ENCODE data around the gene SLC2A4RG. TPM values are rescaled to one million over a fixed set of nuclear protein-coding genes. Genes with fewer than 3 reads are reported as not detected.

Gene SLC2A4RG
- total and polyA plus RNA-seq, 2 of the 13 experiments (the other 11 are each of a cell fraction or from before 2014, with no cell fraction given) = 91.4 to 95.9 TPM

DNA sequence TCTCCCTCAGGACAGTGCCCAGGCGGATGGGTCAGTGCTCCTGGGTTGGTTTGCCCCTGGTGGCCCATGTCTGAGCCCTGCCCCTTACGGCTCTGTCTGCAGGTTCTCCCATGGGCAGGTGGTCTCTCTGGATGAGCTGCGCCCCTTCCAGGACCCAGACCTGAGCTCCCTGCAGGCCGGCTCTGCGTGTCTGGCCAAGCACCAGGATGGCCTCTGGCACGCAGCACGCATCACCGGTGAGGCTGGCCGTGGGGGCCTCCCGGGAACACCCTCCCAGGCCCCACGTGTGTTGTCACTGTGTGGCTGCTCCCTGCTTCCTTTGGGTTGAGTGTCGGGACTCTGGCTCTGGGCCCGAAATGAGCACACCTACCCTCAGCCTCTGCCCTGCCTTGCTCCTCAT is 6.5 kb upstream of the SLC2A4RG start:
- Histone ChIP-seq H3K4me3 (replicated peaks in 1 of 3; ENCODE audit: insufficient read depth in 1 of 3, low read depth in 2 of 3, low read length in 3 of 3) (no peak overlapping the region), H3K27ac (ENCODE audit: extremely low read length, insufficient read depth, low read length) (peak overlapping the region; percentile 93), H4K20me1 (ENCODE audit: insufficient read depth, low read length) (no peaks in the 10 kb centered on the region), H3K27me3 (ENCODE audit: control insufficient read depth in 1 of 2, insufficient read depth in 2 of 2, low read length in 2 of 2) (no peaks in the 10 kb centered on the region), H3K4me2 (ENCODE audit: low read depth, low read length) (no peak overlapping the region), H3K4me1 (ENCODE audit: insufficient read depth, low read length) (peaks cover 51% of the 10 kb centered on the region), H3K36me3 (replicated peaks in 1 of 2; ENCODE audit: control insufficient read depth in 1 of 2, insufficient read depth in 2 of 2, low read length in 2 of 2) (peaks cover 30 to 47% of the 10 kb centered on the region in 2 experiments), H3K9ac (ENCODE audit: insufficient read depth, low read depth, low read length) (no peak overlapping the region), H2AFZ (ENCODE audit: low read length) (no peak overlapping the region), H3K79me2 (ENCODE audit: insufficient read depth, low read length) (peaks cover 33% of the 10 kb centered on the region), H3K9me3 (ENCODE audit: low read length) (no peaks in the 10 kb centered on the region)
- no TSS peak for BruUV-seq (replicated peaks)
- FAIRE-seq (no peak), DNase-seq (ENCODE audit: low spot score) (no peak), ATAC-seq (no peak)
- intact Hi-C loops (cut with micrococcal nuclease; ENCODE audit: unreplicated experiment) (no loop called here), in situ Hi-C loops (cut with HindIII; ENCODE audit: extremely low pct_ligation_motif_present, low pct_unique_long_range_greater_than_20kb) (no loop called here)
- CTCF ChIA-PET (ENCODE audit: low intra/inter-chr PET ratio, low total read pairs) = no interaction called here
- WGBS (ENCODE audit: low lambda C conversion rate) = 95% methylated on average over 10 of the region's 13 CpGs
- POLR2A ChIA-PET = interaction anchor here (2.7 to 7.3 kb wide), 2 partner anchors 11 to 25 kb away, joined by 9 to 190 read pairs; partner anchors contain the start of genes ARFRP1 and ZGPAT
- no peak for TF ChIP-seq ZSCAN31 (CRISPR knock-in tag; IDR thresholded peaks at IDR 0.05; ENCODE audit: low read depth)
- 0 out of 2 replicates have a peak, but pooled peaks have one; percentile 27 for TF ChIP-seq ZNF839 (CRISPR knock-in tag; IDR thresholded peaks at IDR 0.05; ENCODE audit: borderline replicate concordance)
- TF ChIP-seq, protein P1, sequence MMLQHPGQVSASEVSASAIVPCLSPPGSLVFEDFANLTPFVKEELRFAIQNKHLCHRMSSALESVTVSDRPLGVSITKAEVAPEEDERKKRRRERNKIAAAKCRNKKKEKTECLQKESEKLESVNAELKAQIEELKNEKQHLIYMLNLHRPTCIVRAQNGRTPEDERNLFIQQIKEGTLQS (CRISPR knock-in tag; IDR thresholded peaks at IDR 0.05) = no peak
- 0 out of 2 replicates have a peak, but pooled peaks have one; percentile 2 for TF ChIP-seq ZNF780A (CRISPR knock-in tag; IDR thresholded peaks at IDR 0.05)
- TF ChIP-seq LCORL (IDR thresholded peaks at IDR 0.05) = no peak
- no peak for TF ChIP-seq LCORL (CRISPR knock-in tag; IDR thresholded peaks at IDR 0.05)
- TF ChIP-seq ZNF704 (CRISPR knock-in tag; IDR thresholded peaks at IDR 0.05; ENCODE audit: borderline replicate concordance) = no peak
- TF ChIP-seq POLR2A (IDR thresholded peaks at IDR 0.05; ENCODE audit: insufficient read depth in 1 of 2, low read depth in 2 of 2, low read length in 2 of 2) = peak in 1 of 2 experiments; percentile 17; a peak in 1 of 4 replicates
- TF ChIP-seq DMAP1 (CRISPR knock-in tag; IDR thresholded peaks at IDR 0.05) = no peak
- TF ChIP-seq, protein P2, sequence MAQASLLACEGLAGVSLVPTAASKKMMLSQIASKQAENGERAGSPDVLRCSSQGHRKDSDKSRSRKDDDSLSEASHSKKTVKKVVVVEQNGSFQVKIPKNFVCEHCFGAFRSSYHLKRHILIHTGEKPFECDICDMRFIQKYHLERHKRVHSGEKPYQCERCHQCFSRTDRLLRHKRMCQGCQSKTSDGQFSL (CRISPR knock-in tag; IDR thresholded peaks at IDR 0.05) = no peak
- no peak for TF ChIP-seq MYC (CRISPR knock-in tag; IDR thresholded peaks at IDR 0.05; ENCODE audit: borderline replicate concordance)
- no peak for TF ChIP-seq JUND (CRISPR knock-in tag; IDR thresholded peaks at IDR 0.05)
- TF ChIP-seq ZNF597 (CRISPR knock-in tag; IDR thresholded peaks at IDR 0.05) = no peak
- TF ChIP-seq KDM2A (CRISPR knock-in tag; IDR thresholded peaks at IDR 0.05; ENCODE audit: borderline replicate concordance, low read depth) = no peak
- TF ChIP-seq PRDM15 (CRISPR knock-in tag; IDR thresholded peaks at IDR 0.05) = no peak
- TF ChIP-seq, protein P3, sequence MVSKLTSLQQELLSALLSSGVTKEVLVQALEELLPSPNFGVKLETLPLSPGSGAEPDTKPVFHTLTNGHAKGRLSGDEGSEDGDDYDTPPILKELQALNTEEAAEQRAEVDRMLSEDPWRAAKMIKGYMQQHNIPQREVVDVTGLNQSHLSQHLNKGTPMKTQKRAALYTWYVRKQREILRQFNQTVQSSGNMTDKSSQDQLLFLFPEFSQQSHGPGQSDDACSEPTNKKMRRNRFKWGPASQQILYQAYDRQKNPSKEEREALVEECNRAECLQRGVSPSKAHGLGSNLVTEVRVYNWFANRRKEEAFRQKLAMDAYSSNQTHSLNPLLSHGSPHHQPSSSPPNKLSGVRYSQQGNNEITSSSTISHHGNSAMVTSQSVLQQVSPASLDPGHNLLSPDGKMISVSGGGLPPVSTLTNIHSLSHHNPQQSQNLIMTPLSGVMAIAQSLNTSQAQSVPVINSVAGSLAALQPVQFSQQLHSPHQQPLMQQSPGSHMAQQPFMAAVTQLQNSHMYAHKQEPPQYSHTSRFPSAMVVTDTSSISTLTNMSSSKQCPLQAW (CRISPR knock-in tag; IDR thresholded peaks at IDR 0.05) = no peak
- no peak for TF ChIP-seq ZNF816 (CRISPR knock-in tag; IDR thresholded peaks at IDR 0.05; ENCODE audit: borderline replicate concordance)
- no peak for TF ChIP-seq NCOA5 (CRISPR knock-in tag; IDR thresholded peaks at IDR 0.05)

All from HepG2 (cell line).